Measurements from ENCODE around the gene GPR22.

GRCh38 chr7:107502154-107502553, 32.3 kb downstream of the GPR22 start:
- no peak for TF ChIP-seq EZH2 (IDR thresholded peaks at IDR 0.05; ENCODE audit: borderline replicate concordance, low read length)
- TF ChIP-seq, protein P1, sequence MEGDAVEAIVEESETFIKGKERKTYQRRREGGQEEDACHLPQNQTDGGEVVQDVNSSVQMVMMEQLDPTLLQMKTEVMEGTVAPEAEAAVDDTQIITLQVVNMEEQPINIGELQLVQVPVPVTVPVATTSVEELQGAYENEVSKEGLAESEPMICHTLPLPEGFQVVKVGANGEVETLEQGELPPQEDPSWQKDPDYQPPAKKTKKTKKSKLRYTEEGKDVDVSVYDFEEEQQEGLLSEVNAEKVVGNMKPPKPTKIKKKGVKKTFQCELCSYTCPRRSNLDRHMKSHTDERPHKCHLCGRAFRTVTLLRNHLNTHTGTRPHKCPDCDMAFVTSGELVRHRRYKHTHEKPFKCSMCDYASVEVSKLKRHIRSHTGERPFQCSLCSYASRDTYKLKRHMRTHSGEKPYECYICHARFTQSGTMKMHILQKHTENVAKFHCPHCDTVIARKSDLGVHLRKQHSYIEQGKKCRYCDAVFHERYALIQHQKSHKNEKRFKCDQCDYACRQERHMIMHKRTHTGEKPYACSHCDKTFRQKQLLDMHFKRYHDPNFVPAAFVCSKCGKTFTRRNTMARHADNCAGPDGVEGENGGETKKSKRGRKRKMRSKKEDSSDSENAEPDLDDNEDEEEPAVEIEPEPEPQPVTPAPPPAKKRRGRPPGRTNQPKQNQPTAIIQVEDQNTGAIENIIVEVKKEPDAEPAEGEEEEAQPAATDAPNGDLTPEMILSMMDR (conservative IDR thresholded peaks at IDR 0.05 in 1 of 2, IDR thresholded peaks at IDR 0.05 in 1 of 2; ENCODE audit: extremely low read depth in 1 of 2, insufficient read depth in 1 of 2, low read depth in 1 of 2, low read length in 2 of 2), result no peak
